Left lung (tissue), 10 donors: ENCODE results near the gene CNTNAP4. TPM values are rescaled to one million over a fixed set of nuclear protein-coding genes. Genes with fewer than 3 reads are reported as not detected.

Source experiments
- ATAC-seq: fragments of 200-7000 bp; cut with Tn5 transposase; one replicate; pipeline ENCODE4 v1.9.1; 2020; ENCODE audit warnings: moderate library complexity
- DNase-seq, 4 donors: peaks; one replicate each; pipeline ENCODE4 v3.0.0-alpha.2; 2013 to 2020
- H3K27ac ChIP-seq, 2 donors: fragments of 200-600 bp; sonication (generic) in 1 of 2; one replicate each; pipeline versions ENCODE4 v1.5.0 to v1.8.0; 2020 to 2021
- H3K27me3 ChIP-seq, 2 donors: fragments of 200-600 bp; sonication (generic) in 1 of 2; one replicate each; pipeline versions ENCODE4 v1.5.0 to v1.8.0; 2020 to 2021
- H3K36me3 ChIP-seq, 2 donors: fragments of 200-600 bp; sonication (generic) in 1 of 2; one replicate each; pipeline versions ENCODE4 v1.5.0 to v1.8.0; 2020 to 2021
- H3K4me1 ChIP-seq, 2 donors: fragments of 200-600 bp; one replicate each; pipeline ENCODE4 v1.8.0; 2021
- H3K4me3 ChIP-seq, 2 donors: fragments of 200-600 bp; sonication (generic) in 1 of 2; one replicate each; pipeline versions ENCODE4 v1.5.0 to v1.8.0; 2020 to 2021; ENCODE audit warnings: mild to moderate bottlenecking in 1 of 2
- H3K9me3 ChIP-seq, 2 donors: fragments of 200-600 bp; sonication (generic) in 1 of 2; one replicate each; pipeline versions ENCODE4 v1.5.0 to v1.8.0; 2020 to 2021
- intact Hi-C, 2 donors: fragments of 100-400 bp; cut with DNase I; formaldehyde crosslinking; loops; one replicate each; pipeline versions ENCODE4 v1.11.2 to v1.14.2; 2022
- polyA plus RNA-seq, 6 donors: library from polyadenylated mRNA; unstranded; fragments of 120-200 nt; gene quantifications; one replicate each; pipeline ENCODE4 v1.2.1, GENCODE V29; 2013; ENCODE audit not compliant: insufficient read length in 6 of 6
- total RNA-seq, 2 donors: library from RNA; stranded (reverse); fragmentation: NEBNext Ultra II Directional; extraction: Animal tissue kit (Norgen Biotek cat#: 25700); gene quantifications; one replicate each; pipeline ENCODE4 v1.2.1, GENCODE V29; 2021
- TF ChIP-seq, protein P1 (sequence below), 2 donors: fragments of 200-600 bp; sonication (generic) in 1 of 2; IDR thresholded peaks; one replicate each; pipeline versions ENCODE4 v1.5.0 to v1.8.0; 2021; ENCODE audit warnings: antibody characterized with exemption in 2 of 2
- donor health status: DM: no; HTN: yes; CAD: no.
- donor health status: DM: no; HTN: no; CAD: no.

The CNTNAP4 gene
- total and polyA plus RNA-seq, 8 donors = 0.11 to 0.76 (median 0.37) TPM; not detected in 2

DNA sequence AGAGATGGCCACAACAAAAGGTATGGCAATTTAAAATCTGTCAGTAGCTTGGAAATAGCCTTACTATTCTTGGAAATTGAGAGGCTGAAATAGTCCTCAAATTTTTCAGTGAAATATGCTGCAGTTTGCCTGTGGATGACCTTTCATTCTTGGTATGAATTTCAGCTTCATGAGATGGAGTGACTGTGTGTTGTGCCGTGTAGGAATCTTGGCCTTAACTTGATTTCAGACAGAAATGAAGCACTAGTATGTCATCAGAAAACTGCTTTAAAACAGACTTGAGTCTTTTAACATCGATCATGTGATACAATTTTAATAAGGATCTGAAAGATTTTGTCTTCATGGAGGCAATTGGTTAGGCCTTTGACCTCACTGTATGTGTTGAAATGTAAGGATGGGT is 247.2 kb downstream of the CNTNAP4 start:
- Histone ChIP-seq H3K27ac (no peak overlapping the region), H3K4me3 (no peak overlapping the region), H3K36me3 (no peaks in the 10 kb centered on the region), H3K9me3 (no peaks in the 10 kb centered on the region), H3K4me1 (no peaks in the 10 kb centered on the region), H3K27me3 (no peaks in the 10 kb centered on the region)
- intact Hi-C loops = no loop called here
- DNase-seq (no peak), ATAC-seq (no peak)
- TF ChIP-seq, protein P1, sequence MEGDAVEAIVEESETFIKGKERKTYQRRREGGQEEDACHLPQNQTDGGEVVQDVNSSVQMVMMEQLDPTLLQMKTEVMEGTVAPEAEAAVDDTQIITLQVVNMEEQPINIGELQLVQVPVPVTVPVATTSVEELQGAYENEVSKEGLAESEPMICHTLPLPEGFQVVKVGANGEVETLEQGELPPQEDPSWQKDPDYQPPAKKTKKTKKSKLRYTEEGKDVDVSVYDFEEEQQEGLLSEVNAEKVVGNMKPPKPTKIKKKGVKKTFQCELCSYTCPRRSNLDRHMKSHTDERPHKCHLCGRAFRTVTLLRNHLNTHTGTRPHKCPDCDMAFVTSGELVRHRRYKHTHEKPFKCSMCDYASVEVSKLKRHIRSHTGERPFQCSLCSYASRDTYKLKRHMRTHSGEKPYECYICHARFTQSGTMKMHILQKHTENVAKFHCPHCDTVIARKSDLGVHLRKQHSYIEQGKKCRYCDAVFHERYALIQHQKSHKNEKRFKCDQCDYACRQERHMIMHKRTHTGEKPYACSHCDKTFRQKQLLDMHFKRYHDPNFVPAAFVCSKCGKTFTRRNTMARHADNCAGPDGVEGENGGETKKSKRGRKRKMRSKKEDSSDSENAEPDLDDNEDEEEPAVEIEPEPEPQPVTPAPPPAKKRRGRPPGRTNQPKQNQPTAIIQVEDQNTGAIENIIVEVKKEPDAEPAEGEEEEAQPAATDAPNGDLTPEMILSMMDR (IDR thresholded peaks at IDR 0.05) = no peak

DNA sequence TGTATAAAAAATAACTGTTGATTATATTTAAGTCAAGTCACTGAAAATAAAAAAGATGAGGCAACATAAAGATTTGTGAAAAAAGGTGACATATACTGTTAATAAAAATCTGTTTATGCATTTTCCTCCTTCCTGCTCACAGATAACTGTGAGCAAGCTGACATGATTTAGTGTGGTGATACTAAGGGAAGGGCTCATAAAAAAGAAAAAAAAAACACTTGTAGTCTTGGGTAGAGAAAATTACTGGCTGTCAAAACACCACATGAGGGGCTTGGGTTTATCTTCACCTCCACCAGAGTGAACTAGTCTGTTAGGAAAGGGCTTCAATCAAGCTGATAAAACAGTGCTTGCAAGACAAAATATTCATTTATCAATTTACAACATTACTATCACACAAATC is 247.6 kb downstream of the CNTNAP4 start:
- TF ChIP-seq, protein P1 (IDR thresholded peaks at IDR 0.05) = no peak
- intact Hi-C loops = no loop called here
- no peak for ATAC-seq

DNA sequence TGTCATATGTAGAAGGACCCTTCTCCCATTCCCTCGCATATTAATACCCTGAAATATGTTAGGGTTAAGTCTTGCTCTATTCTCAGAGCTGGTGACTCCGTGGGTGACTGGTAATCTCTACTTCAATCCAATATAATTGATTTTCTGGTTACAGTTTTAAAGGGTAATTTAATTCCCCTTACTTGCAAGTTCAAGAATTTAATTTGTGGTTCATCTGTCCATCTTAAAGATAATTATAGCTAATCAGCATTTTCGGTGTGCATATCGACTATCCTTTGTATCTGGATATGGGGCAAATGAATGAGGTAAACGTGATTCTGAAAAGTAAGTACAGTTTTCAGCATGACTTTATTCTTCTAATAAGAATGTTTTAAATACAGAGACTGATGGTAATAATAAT is 250.0 kb downstream of the CNTNAP4 start:
- Histone ChIP-seq H3K4me3 (no peak overlapping the region), H3K9me3 (no peaks in the 10 kb centered on the region), H3K36me3 (no peaks in the 10 kb centered on the region), H3K4me1 (no peaks in the 10 kb centered on the region), H3K27ac (no peak overlapping the region), H3K27me3 (no peaks in the 10 kb centered on the region)
- TF ChIP-seq, protein P1 (IDR thresholded peaks at IDR 0.05) = no peak
- no peak for DNase-seq
- intact Hi-C loops = no loop called here
- ATAC-seq = no peak

More for the DNA sequence above, 247.6 kb downstream of the CNTNAP4 start:
- no peaks in the 10 kb centered on the region for H3K4me1 ChIP-seq
- no peak for DNase-seq
- no peaks in the 10 kb centered on the region for H3K9me3 ChIP-seq
- H3K27ac ChIP-seq = no peak overlapping the region
- no peaks in the 10 kb centered on the region for H3K27me3 ChIP-seq
- no peaks in the 10 kb centered on the region for H3K36me3 ChIP-seq
- H3K4me3 ChIP-seq = no peak overlapping the region

DNA sequence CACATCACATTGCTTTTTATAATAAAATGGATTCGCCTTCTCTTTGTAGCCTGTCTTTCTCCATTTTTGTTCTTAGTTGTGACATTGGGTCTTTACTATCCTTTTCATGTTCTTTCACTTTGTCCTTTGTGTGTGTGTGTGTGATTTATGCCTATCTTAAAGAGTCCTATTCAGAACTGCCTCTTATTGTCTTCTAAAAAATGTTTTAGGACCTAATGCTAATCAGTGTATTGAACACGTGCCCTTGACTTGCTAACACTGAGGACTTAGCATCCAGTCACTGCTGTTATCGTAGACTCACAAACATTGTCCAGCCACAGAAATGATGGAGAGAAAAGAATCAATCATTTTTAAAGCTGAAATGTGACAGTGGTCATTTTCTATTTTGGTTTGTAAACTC is 251.9 kb downstream of the CNTNAP4 start:
- no peaks in the 10 kb centered on the region for H3K9me3 ChIP-seq

DNA sequence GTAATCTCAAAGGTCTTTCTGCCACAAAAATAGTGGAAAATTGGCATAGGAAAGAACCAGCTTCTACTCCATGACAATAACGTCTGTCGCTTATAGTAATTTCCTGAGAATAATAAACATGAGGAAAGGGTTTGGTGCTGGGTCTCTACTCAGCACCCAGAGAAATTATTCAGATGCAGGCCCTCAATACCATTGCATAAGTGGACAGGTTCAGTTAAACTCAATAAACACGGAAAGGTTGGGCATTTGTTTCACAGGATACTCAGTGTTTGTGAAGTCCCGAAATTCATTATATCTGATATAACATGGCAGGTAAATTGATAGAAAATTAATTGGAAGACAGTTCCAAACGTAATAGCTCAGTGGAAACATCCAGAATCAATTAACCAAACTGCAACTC is 254.0 kb downstream of the CNTNAP4 start:
- Histone ChIP-seq H3K36me3 (no peaks in the 10 kb centered on the region), H3K4me1 (no peaks in the 10 kb centered on the region), H3K4me3 (no peak overlapping the region), H3K27me3 (no peaks in the 10 kb centered on the region), H3K27ac (no peak overlapping the region), H3K9me3 (no peaks in the 10 kb centered on the region)
- intact Hi-C loops = no loop called here
- TF ChIP-seq, protein P1 (IDR thresholded peaks at IDR 0.05) = no peak
- ATAC-seq (no peak), DNase-seq (no peak)

More for the DNA sequence above, 251.9 kb downstream of the CNTNAP4 start:
- Histone ChIP-seq H3K4me3 (no peak overlapping the region), H3K36me3 (no peaks in the 10 kb centered on the region), H3K27ac (no peak overlapping the region), H3K4me1 (no peaks in the 10 kb centered on the region), H3K27me3 (no peaks in the 10 kb centered on the region)
- TF ChIP-seq, protein P1 (IDR thresholded peaks at IDR 0.05) = no peak
- DNase-seq (no peak), ATAC-seq (no peak)
- intact Hi-C loops = no loop called here
